Liver (tissue), 9 donors: ENCODE data around the gene PRKAA2. TPM values are rescaled to one million over a fixed set of nuclear protein-coding genes. Genes with fewer than 3 reads are reported as not detected.
A peak's percentile ranks its signal among the peaks of the same experiment; 100 is the strongest.

Source experiments
- DNase-seq: peaks from one replicate; pipeline ENCODE4 v3.0.0-alpha.2; 2017; ENCODE audit warnings: low spot score
- H3K27ac ChIP-seq, 2 donors: one replicate each; pipeline ENCODE4 v1.7.0; 2013; ENCODE audit warnings: inconsistent platforms in 2 of 2, low read length in 2 of 2, control low read depth in 1 of 2, low read depth in 1 of 2, mild to moderate bottlenecking in 1 of 2
- H3K27me3 ChIP-seq, 4 donors: one replicate each; pipeline versions ENCODE4 v1.6.1 to v1.7.0; 2013; ENCODE audit warnings: low read length in 3 of 4, inconsistent platforms in 1 of 4, mild to moderate bottlenecking in 1 of 4, moderate library complexity in 1 of 4; ENCODE audit not compliant: control insufficient read depth in 4 of 4, insufficient read depth in 4 of 4
- H3K36me3 ChIP-seq, 4 donors: one replicate each; pipeline versions ENCODE4 v1.6.1 to v1.7.0; 2013; ENCODE audit warnings: low read length in 3 of 4, mild to moderate bottlenecking in 3 of 4, low read depth in 1 of 4, moderate library complexity in 1 of 4; ENCODE audit not compliant: control insufficient read depth in 4 of 4, insufficient read depth in 3 of 4
- H3K4me1 ChIP-seq, 4 donors: one replicate each; pipeline versions ENCODE4 v1.6.1 to v1.7.0; 2013; ENCODE audit warnings: low read length in 3 of 4, mild to moderate bottlenecking in 3 of 4, moderate library complexity in 1 of 4; ENCODE audit not compliant: control insufficient read depth in 4 of 4, insufficient read depth in 4 of 4
- H3K4me3 ChIP-seq, 3 donors: one replicate each; pipeline versions ENCODE4 v1.6.1 to v1.7.0; 2013; ENCODE audit warnings: low read length in 3 of 3, control low read depth in 1 of 3, low read depth in 1 of 3, mild to moderate bottlenecking in 1 of 3
- H3K9ac ChIP-seq, 2 donors: one replicate each; pipeline ENCODE4 v1.7.0; 2013; ENCODE audit warnings: low read length in 2 of 2, mild to moderate bottlenecking in 2 of 2, moderate library complexity in 2 of 2, control low read depth in 1 of 2, low read depth in 1 of 2
- H3K9me3 ChIP-seq, 4 donors: one replicate each; pipeline versions ENCODE4 v1.6.1 to v1.7.0; 2013; ENCODE audit warnings: low read length in 3 of 4; ENCODE audit not compliant: control insufficient read depth in 4 of 4
- ATF3 ChIP-seq: IDR thresholded peaks from 2 replicates; pipeline ENCODE4 v1.6.1; 2016; ENCODE audit warnings: antibody characterized with exemption
- FOXA2 ChIP-seq: IDR thresholded peaks from 2 replicates; pipeline ENCODE4 v1.6.1; 2016; ENCODE audit warnings: antibody characterized with exemption
- GABPA ChIP-seq, 2 donors: IDR thresholded peaks in 1 of 2; conservative IDR thresholded peaks in 1 of 2; 2 replicates each; pipeline ENCODE4 v1.6.1; 2016; ENCODE audit warnings: antibody characterized with exemption in 2 of 2, mild to moderate bottlenecking in 1 of 2, moderate library complexity in 1 of 2
- HNF4A ChIP-seq, 2 donors: conservative IDR thresholded peaks; 2 replicates each; pipeline ENCODE4 v1.6.1; 2016; ENCODE audit warnings: antibody characterized with exemption in 2 of 2, mild to moderate bottlenecking in 2 of 2
- JUND ChIP-seq, 2 donors: IDR thresholded peaks; 2 replicates each; pipeline ENCODE4 v1.6.1; 2016; ENCODE audit warnings: antibody characterized with exemption in 2 of 2
- MAX ChIP-seq: IDR thresholded peaks from 2 replicates; pipeline ENCODE4 v1.6.1; 2016; ENCODE audit warnings: antibody characterized with exemption
- NR2F2 ChIP-seq: IDR thresholded peaks from 2 replicates; pipeline ENCODE4 v1.6.1; 2016; ENCODE audit warnings: antibody characterized with exemption
- RAD21 ChIP-seq, 2 donors: IDR thresholded peaks; 2 replicates each; pipeline ENCODE4 v1.6.1; 2016; ENCODE audit warnings: antibody characterized with exemption in 2 of 2, mild to moderate bottlenecking in 2 of 2
- REST ChIP-seq: IDR thresholded peaks from 2 replicates; pipeline ENCODE4 v1.6.1; 2016; ENCODE audit warnings: antibody characterized with exemption, mild to moderate bottlenecking
- RXRA ChIP-seq, 2 donors: IDR thresholded peaks; 2 replicates each; pipeline ENCODE4 v1.6.1; 2017 to 2018; ENCODE audit warnings: antibody characterized with exemption in 2 of 2, mild to moderate bottlenecking in 1 of 2
- SP1 ChIP-seq: IDR thresholded peaks from 2 replicates; pipeline ENCODE4 v1.6.1; 2018; ENCODE audit warnings: antibody characterized with exemption, mild to moderate bottlenecking
- TAF1 ChIP-seq: conservative IDR thresholded peaks from 2 replicates; pipeline ENCODE4 v1.6.1; 2016; ENCODE audit warnings: antibody characterized with exemption, mild to moderate bottlenecking
- YY1 ChIP-seq: IDR thresholded peaks from 2 replicates; pipeline ENCODE4 v1.6.1; 2016; ENCODE audit warnings: antibody characterized with exemption, mild to moderate bottlenecking
- ZBTB33 ChIP-seq: IDR thresholded peaks from 2 replicates; pipeline ENCODE4 v1.6.1; 2016; ENCODE audit warnings: antibody characterized with exemption
- WGBS: extraction: QIAGEN DNeasy Blood & Tissue Kit; methylation state at CpG from one replicate; pipeline ENCODE4 v1.1.7; 2013; 5-methylcytosine and 5-hydroxymethylcytosine counted together
- polyA plus RNA-seq, 2 donors: library from polyadenylated mRNA; stranded (reverse) in 1 of 2; unstranded in 1 of 2; fragments of 200-250 nt in 1 of 2; fragments of >200 nt in 1 of 2; fragmentation: Nextera tagmentation in 1 of 2; extraction: Ambion mirVana in 1 of 2; gene quantifications; one replicate each; pipeline versions ENCODE4 v1.2.1 to v1.2.3, GENCODE V29; 2013 to 2015
- total RNA-seq, 2 donors: library from RNA; depleted of rRNA; stranded (reverse); fragments of >200 nt; gene quantifications; one replicate each; pipeline ENCODE4 v1.2.3, GENCODE V29; 2014
- donor health status: healthy.
- donor health status: healthy.
- donor health status: healthy.
- donor health status: healthy.
- donor health status: healthy.

PRKAA2 gene
- total and polyA plus RNA-seq, 4 donors, result 0.33 to 2.7 (median 1.6) TPM

- H3K4me3 ChIP-seq, result peak overlapping the region in 2 of 3 donors; percentile 58 to 95
- 12% methylated on average over 18 of the region's 18 CpGs for WGBS
- H3K4me1 ChIP-seq, result peaks cover 1 to 18% (median 11%) of the 10 kb centered on the region in 4 donors
- H3K9me3 ChIP-seq, result no peaks in the 10 kb centered on the region
- no peak for DNase-seq
- TF ChIP-seq JUND (IDR thresholded peaks at IDR 0.05), result no peak
- TF ChIP-seq RAD21 (IDR thresholded peaks at IDR 0.05), result no peak
- no peak for TF ChIP-seq RXRA (IDR thresholded peaks at IDR 0.05)
- TF ChIP-seq FOXA2, result no peak
- no peak for TF ChIP-seq ATF3
- H3K27ac ChIP-seq, result no peak overlapping the region
- H3K9ac ChIP-seq, result peak overlapping the region in 1 of 2 donors; percentile 51
- H3K36me3 ChIP-seq, result no peaks in the 10 kb centered on the region
- no peaks in the 10 kb centered on the region for H3K27me3 ChIP-seq
Measured at GRCh38 chr1:56645677-56646305, 677 bp downstream of the PRKAA2 start.

- H3K4me1 ChIP-seq, result peaks cover 1 to 18% (median 11%) of the 10 kb centered on the region in 4 donors
- H3K27ac ChIP-seq, result no peak overlapping the region
- no peaks in the 10 kb centered on the region for H3K36me3 ChIP-seq
- no peaks in the 10 kb centered on the region for H3K9me3 ChIP-seq
- H3K9ac ChIP-seq, result no peak overlapping the region
- no peak overlapping the region for H3K4me3 ChIP-seq
- DNase-seq, result no peak
- H3K27me3 ChIP-seq, result no peaks in the 10 kb centered on the region
- WGBS, result 74% methylated on average over 3 of the region's 3 CpGs
- TF ChIP-seq JUND (IDR thresholded peaks at IDR 0.05), result no peak
Measured at GRCh38 chr1:56646611-56647010, 1.5 kb downstream of the PRKAA2 start.

GRCh38 chr1:56647106-56647505 lies 2.0 kb downstream of the PRKAA2 start:
- 88% methylated on average over 1 of the region's 1 CpG for WGBS
- DNase-seq, result no peak
- peaks cover 1 to 18% (median 11%) of the 10 kb centered on the region in 4 donors for H3K4me1 ChIP-seq
- H3K9ac ChIP-seq, result no peak overlapping the region
- H3K4me3 ChIP-seq, result no peak overlapping the region
- H3K36me3 ChIP-seq, result no peaks in the 10 kb centered on the region
- no peaks in the 10 kb centered on the region for H3K27me3 ChIP-seq
- H3K27ac ChIP-seq, result no peak overlapping the region
- no peaks in the 10 kb centered on the region for H3K9me3 ChIP-seq
- TF ChIP-seq TAF1 (no peak), GABPA (IDR thresholded peaks at IDR 0.05 in 1 of 2, conservative IDR thresholded peaks at IDR 0.05 in 1 of 2) (no peak), HNF4A (conservative IDR thresholded peaks at IDR 0.05) (no peak), MAX (no peak), ZBTB33 (no peak), REST (no peak), RAD21 (IDR thresholded peaks at IDR 0.05) (no peak), SP1 (no peak), FOXA2 (no peak), ATF3 (no peak), YY1 (no peak), RXRA (IDR thresholded peaks at IDR 0.05) (no peak), JUND (IDR thresholded peaks at IDR 0.05) (no peak), NR2F2 (no peak)
